ENCODE data around the gene NUCB2. TPM values are rescaled to one million over a fixed set of nuclear protein-coding genes. Genes with fewer than 3 reads are reported as not detected.

Gene NUCB2
- total RNA-seq, 2 experiments from 2014 or later: 42.4 to 73.0 TPM

DNA sequence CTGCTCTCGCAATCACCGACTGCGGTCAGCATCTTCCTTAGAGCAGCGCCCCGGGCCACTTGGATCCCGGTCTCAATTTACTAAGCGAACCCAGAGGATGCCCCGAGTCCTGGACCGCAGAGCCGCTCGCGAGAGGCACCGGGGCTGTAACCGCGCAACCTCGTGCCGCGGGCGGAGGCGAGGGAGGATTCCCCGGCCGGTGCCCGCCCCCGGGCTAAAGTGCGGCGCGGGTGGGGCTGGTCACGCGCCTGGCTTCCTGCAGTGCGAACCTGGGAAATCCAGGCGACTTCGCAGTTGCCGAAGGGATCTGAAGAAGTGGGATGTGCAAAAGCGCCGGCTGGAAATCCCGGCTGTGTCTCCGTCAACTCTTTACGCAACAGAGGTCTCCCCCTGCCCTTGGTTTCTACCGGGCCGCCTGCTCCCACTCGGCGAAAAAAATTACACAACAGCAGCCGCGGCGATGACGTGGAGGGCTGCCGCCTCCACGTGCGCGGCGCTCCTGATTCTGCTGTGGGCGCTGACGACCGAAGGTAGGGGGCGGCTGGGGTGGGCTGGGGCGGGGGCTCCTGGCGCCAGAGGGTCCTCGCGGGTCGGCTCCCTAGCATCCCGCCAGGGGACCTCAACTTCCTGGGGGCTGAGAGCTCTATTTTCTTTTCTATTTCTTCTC, 75.1 kb downstream of the NUCB2 start, which contains the start of gene NCR3LG1:
Gene NCR3LG1 (plus strand): TSS at position 291 of the 667 bp plus-strand sequence. CDS start 170 bp downstream, at position 461.
- Histone ChIP-seq H3K4me2 (ENCODE audit: low read length) (peak within 1 kb of the TSS; percentile 95), H3K9me3 (ENCODE audit: low read length) (peaks cover 5% of the 10 kb centered on the region; the same call in 1 of the 2 replicates), H3K4me3 (ENCODE audit: low read depth, low read length, poor library complexity, severe bottlenecking) (peak within 1 kb of the TSS; percentile 70), H2AFZ (ENCODE audit: low read length) (peak within 1 kb of the TSS; percentile 61), H3K27ac (ENCODE audit: low read depth, low read length, poor library complexity, severe bottlenecking) (peak within 1 kb of the TSS; percentile 72), H3K36me3 (ENCODE audit: insufficient read depth, low read length) (peaks cover 5% of the 10 kb centered on the region), H4K20me1 (ENCODE audit: insufficient read depth, low read length) (no peaks in the 10 kb centered on the region), H3K9me2 (ENCODE audit: insufficient read depth, low read length) (no peaks in the 10 kb centered on the region), H3K4me1 (ENCODE audit: insufficient read depth, low read length, poor library complexity, severe bottlenecking) (peaks cover 26% of the 10 kb centered on the region), H3K79me2 (ENCODE audit: insufficient read depth, low read depth, low read length) (peaks cover 22% of the 10 kb centered on the region)
- intact Hi-C loops (cut with micrococcal nuclease; ENCODE audit: unreplicated experiment): loop anchor here (1.0 to 2.0 kb wide), 2 partner anchors 75 to 120 kb away; partner anchors contain the start of gene NUCB2
- no peak for TF ChIP-seq EZH2phosphoT487 (IDR thresholded peaks at IDR 0.05; ENCODE audit: borderline replicate concordance, low read depth, low read length)
- TF ChIP-seq, protein P1, sequence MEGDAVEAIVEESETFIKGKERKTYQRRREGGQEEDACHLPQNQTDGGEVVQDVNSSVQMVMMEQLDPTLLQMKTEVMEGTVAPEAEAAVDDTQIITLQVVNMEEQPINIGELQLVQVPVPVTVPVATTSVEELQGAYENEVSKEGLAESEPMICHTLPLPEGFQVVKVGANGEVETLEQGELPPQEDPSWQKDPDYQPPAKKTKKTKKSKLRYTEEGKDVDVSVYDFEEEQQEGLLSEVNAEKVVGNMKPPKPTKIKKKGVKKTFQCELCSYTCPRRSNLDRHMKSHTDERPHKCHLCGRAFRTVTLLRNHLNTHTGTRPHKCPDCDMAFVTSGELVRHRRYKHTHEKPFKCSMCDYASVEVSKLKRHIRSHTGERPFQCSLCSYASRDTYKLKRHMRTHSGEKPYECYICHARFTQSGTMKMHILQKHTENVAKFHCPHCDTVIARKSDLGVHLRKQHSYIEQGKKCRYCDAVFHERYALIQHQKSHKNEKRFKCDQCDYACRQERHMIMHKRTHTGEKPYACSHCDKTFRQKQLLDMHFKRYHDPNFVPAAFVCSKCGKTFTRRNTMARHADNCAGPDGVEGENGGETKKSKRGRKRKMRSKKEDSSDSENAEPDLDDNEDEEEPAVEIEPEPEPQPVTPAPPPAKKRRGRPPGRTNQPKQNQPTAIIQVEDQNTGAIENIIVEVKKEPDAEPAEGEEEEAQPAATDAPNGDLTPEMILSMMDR (conservative IDR thresholded peaks at IDR 0.05; ENCODE audit: low read length): no peak; the same call in 1 of the 2 replicates
- ChIA-PET CTCF (ENCODE audit: unreplicated experiment) (no interaction called here), POLR2A (interaction anchor here (0.6 to 1.0 kb wide), 4 partner anchors 21 to 1887 kb away, joined by 3 to 4 read pairs (median 3); partner anchors contain the start of gene NUCB2)
- DNase-seq (ENCODE audit: low spot score): peak; percentile 42
- no TSS peak for BruUV-seq (replicated peaks)

DNA sequence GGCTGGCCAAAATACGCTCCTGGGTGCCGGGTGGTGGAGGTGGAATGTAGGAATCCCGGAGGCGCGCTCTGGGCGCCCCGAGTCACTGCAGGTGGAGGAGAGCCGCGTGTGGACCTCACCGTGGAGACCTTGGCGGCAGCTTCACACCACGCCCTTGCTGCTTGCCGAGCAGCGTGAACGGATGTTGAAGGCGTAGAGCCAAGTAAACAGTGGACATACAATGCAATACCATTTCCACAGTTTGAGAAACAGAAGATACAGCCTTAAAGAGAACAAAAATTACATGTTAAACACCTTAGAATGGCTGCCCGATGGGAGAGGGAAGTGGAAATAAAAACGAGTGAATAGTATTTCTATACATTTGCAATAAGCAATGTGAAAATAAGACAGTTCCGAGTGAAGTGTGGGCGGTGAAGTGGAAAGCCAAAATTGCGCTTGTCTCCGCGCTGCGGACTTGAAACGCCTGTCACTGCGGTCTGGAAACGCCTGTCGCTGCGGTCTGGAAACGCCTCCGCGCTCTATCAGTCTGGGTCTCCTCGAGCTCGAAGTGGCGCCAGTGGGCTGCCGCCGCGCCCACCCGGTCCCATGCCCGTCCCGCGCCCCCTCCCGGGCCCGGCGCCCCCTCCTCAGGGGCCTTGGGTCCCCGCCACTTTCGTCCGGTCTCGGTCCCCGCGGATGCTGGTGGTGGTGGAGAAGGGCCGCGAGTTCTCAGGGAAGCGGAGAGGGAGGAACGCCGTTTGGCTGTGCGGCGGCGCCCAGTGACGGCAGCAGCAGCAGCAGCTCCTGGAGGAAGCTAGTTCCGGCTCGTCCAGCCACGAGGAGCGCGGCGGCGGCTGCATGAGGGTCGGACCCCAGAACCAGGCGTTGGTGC, 76.6 kb downstream of the NUCB2 start:
- POLR2A ChIA-PET: interaction anchor here (1.6 kb wide), 2 partner anchors 77 to 275 kb away, joined by 5 read pairs; partner anchors contain the start of gene NUCB2

More for the DNA sequence above, 76.6 kb downstream of the NUCB2 start:
- Histone ChIP-seq H3K27ac (ENCODE audit: low read depth, low read length, poor library complexity, severe bottlenecking) (peak overlapping the region; percentile 72), H3K4me2 (ENCODE audit: low read length) (peak overlapping the region; percentile 95), H3K4me1 (ENCODE audit: insufficient read depth, low read length, poor library complexity, severe bottlenecking) (peaks cover 26% of the 10 kb centered on the region), H4K20me1 (ENCODE audit: insufficient read depth, low read length) (no peaks in the 10 kb centered on the region), H3K4me3 (ENCODE audit: low read depth, low read length, poor library complexity, severe bottlenecking) (peak overlapping the region; percentile 70), H2AFZ (ENCODE audit: low read length) (peak overlapping the region; percentile 61), H3K9me2 (ENCODE audit: insufficient read depth, low read length) (no peaks in the 10 kb centered on the region), H3K9me3 (ENCODE audit: low read length) (peaks cover 5% of the 10 kb centered on the region; the same call in 1 of the 2 replicates), H3K36me3 (ENCODE audit: insufficient read depth, low read length) (peaks cover 17% of the 10 kb centered on the region), H3K79me2 (ENCODE audit: insufficient read depth, low read depth, low read length) (peaks cover 22% of the 10 kb centered on the region)
- intact Hi-C loops (cut with micrococcal nuclease; ENCODE audit: unreplicated experiment): loop anchor here (1.0 to 2.0 kb wide), 3 partner anchors 76 to 276 kb away; partner anchors contain the start of genes NUCB2 and RPS13
- DNase-seq (ENCODE audit: low spot score): peak; percentile 69
- TF ChIP-seq EZH2phosphoT487 (IDR thresholded peaks at IDR 0.05; ENCODE audit: borderline replicate concordance, low read depth, low read length): no peak
- TF ChIP-seq, protein P1 (conservative IDR thresholded peaks at IDR 0.05; ENCODE audit: low read length): no peak
- BruUV-seq (replicated peaks): TSS peak; percentile 60
- CTCF ChIA-PET (ENCODE audit: unreplicated experiment): interaction anchor here (0.6 to 0.7 kb wide), 2 partner anchors 9 to 28 kb away, joined by 3 read pairs; no protein-coding TSS in a partner anchor

Data from OCI-LY7 (cell line).